Mesodermal cell (in vitro differentiated cells): ENCODE measurements around the gene RSPH10B.
"Not testable (repeated sequence)": the region's sequence is repeated elsewhere in the genome, so short reads cannot be mapped to it uniquely, and the experiment has no call there.

Source experiments
- H3K27ac ChIP-seq: 2 replicates; pipeline ENCODE4 v1.7.0; 2013; ENCODE audit warnings: mild to moderate bottlenecking, low read depth, low read length, moderate library complexity; ENCODE audit not compliant: severe bottlenecking
- H3K36me3 ChIP-seq: 2 replicates; pipeline ENCODE4 v1.7.1; 2013; ENCODE audit warnings: mild to moderate bottlenecking, low read length, moderate library complexity; ENCODE audit not compliant: control insufficient read depth, insufficient read depth
- H3K4me1 ChIP-seq: one replicate; pipeline ENCODE4 v1.7.1; 2013; ENCODE audit warnings: mild to moderate bottlenecking, low read length; ENCODE audit not compliant: insufficient read depth, control insufficient read depth, poor library complexity, severe bottlenecking
- H3K4me3 ChIP-seq: 2 replicates; pipeline ENCODE4 v1.7.0; 2013; ENCODE audit warnings: low read length, control low read depth, mild to moderate bottlenecking; ENCODE audit not compliant: insufficient read depth, poor library complexity, severe bottlenecking; ENCODE audit errors: extremely low read depth
- H3K9me3 ChIP-seq: 2 replicates; pipeline ENCODE4 v1.7.1; 2013; ENCODE audit warnings: mild to moderate bottlenecking, low read length, moderate library complexity; ENCODE audit not compliant: control insufficient read depth
- WGBS, 2 experiments: methylation state at CpG; one replicate each; pipeline ENCODE4 v1.1.5; 2013; ENCODE audit warnings: missing lambda C conversion rate in 2 of 2; ENCODE audit not compliant: insufficient coverage in 2 of 2; 5-methylcytosine and 5-hydroxymethylcytosine counted together

RSPH10B gene

GRCh38 chr7:5926263-5926870, 44.1 kb downstream of the RSPH10B start:
- H3K4me1 ChIP-seq, H3K4me3 ChIP-seq, H3K9me3 ChIP-seq, H3K36me3 ChIP-seq, H3K27ac ChIP-seq: not testable (repeated sequence)
- no CpG with 5 or more reads among the region's 13 CpGs for WGBS, 2 experiments

- H3K36me3 ChIP-seq, H3K4me3 ChIP-seq, H3K4me1 ChIP-seq, H3K27ac ChIP-seq, H3K9me3 ChIP-seq: not testable (repeated sequence)
- no CpG with 5 or more reads among the region's 12 CpGs for WGBS, 2 experiments
These were observed 45.9 kb downstream of the RSPH10B start for GRCh38 chr7:5924630-5925029.

- not testable (repeated sequence) for H3K27ac ChIP-seq, H3K4me1 ChIP-seq
- no CpG with 5 or more reads among the region's 2 CpGs for WGBS, 2 experiments
These were observed 46.3 kb downstream of the RSPH10B start for GRCh38 chr7:5924180-5924579.

GRCh38 chr7:5916529-5916928, 54.0 kb downstream of the RSPH10B start:
- H3K36me3 ChIP-seq, H3K4me3 ChIP-seq, H3K27ac ChIP-seq, H3K4me1 ChIP-seq, H3K9me3 ChIP-seq: not testable (repeated sequence)
- no CpG with 5 or more reads among the region's 6 CpGs for WGBS, 2 experiments

More at GRCh38 chr7:5924180-5924579, 46.3 kb downstream of the RSPH10B start:
- not testable (repeated sequence) for H3K4me3 ChIP-seq, H3K36me3 ChIP-seq, H3K9me3 ChIP-seq

- not testable (repeated sequence) for H3K27ac ChIP-seq, H3K4me3 ChIP-seq, H3K9me3 ChIP-seq, H3K4me1 ChIP-seq, H3K36me3 ChIP-seq
- WGBS, 2 experiments: no CpG with 5 or more reads among the region's 6 CpGs
These were observed 61.7 kb downstream of the RSPH10B start for GRCh38 chr7:5908835-5909234.

- not testable (repeated sequence) for H3K4me3 ChIP-seq, H3K4me1 ChIP-seq, H3K9me3 ChIP-seq, H3K27ac ChIP-seq
- peaks cover 12% of the 10 kb centered on the region for H3K36me3 ChIP-seq
- no CpG with 5 or more reads among the region's 5 CpGs for WGBS, 2 experiments
These were observed 65.8 kb downstream of the RSPH10B start for GRCh38 chr7:5904726-5905125.

- H3K9me3 ChIP-seq, H3K4me3 ChIP-seq, H3K4me1 ChIP-seq, H3K27ac ChIP-seq: not testable (repeated sequence)
- H3K36me3 ChIP-seq: peaks cover 12% of the 10 kb centered on the region
- 92% methylated on average over 3 of the region's 6 CpGs; no CpG with 5 or more reads in 1 of the 2 experiments for WGBS, 2 experiments
These were observed 67.5 kb downstream of the RSPH10B start for GRCh38 chr7:5903002-5903401.

- not testable (repeated sequence) for H3K36me3 ChIP-seq, H3K9me3 ChIP-seq, H3K27ac ChIP-seq, H3K4me1 ChIP-seq
- 0 to 2% methylated on average over 2 to 7 of the region's 64 CpGs for WGBS, 2 experiments
- peak within 1 kb of the TSS; percentile 34 for H3K4me3 ChIP-seq
These were observed 71.8 kb downstream of the RSPH10B start, which contains the start of gene CCZ1 for GRCh38 chr7:5898480-5899224. CCZ1 (plus strand) TSS chr7:5898733; CDS start chr7:5898800, 67 bp downstream.

GRCh38 chr7:5897369-5897919, 73.0 kb downstream of the RSPH10B start:
- not testable (repeated sequence) for H3K36me3 ChIP-seq, H3K4me3 ChIP-seq, H3K4me1 ChIP-seq, H3K27ac ChIP-seq, H3K9me3 ChIP-seq
- WGBS, 2 experiments: 100% methylated on average over 1 of the region's 13 CpGs; no CpG with 5 or more reads in 1 of the 2 experiments

- Histone ChIP-seq H3K36me3 (no peaks in the 10 kb centered on the region), H3K27ac (no peak overlapping the region), H3K9me3 (no peaks in the 10 kb centered on the region), H3K4me1 (no peaks in the 10 kb centered on the region), H3K4me3 (no peak overlapping the region)
- WGBS, 2 experiments: 88 to 100% methylated on average over 6 to 7 of the region's 9 CpGs
These were observed 78.0 kb downstream of the RSPH10B start for GRCh38 chr7:5892498-5892897.

- H3K27ac ChIP-seq, H3K4me1 ChIP-seq, H3K4me3 ChIP-seq, H3K36me3 ChIP-seq, H3K9me3 ChIP-seq: not testable (repeated sequence)
- WGBS, 2 experiments: no CpG with 5 or more reads among the region's 2 CpGs
These were observed 80.2 kb downstream of the RSPH10B start for GRCh38 chr7:5890244-5890643.
